ENCODE measurements around the gene ITGA5.

Gene ITGA5

GRCh38 chr12:54370171-54370730 is 48.8 kb downstream of the ITGA5 start:
- H3K36me3 ChIP-seq (ENCODE audit: control insufficient read depth, insufficient read depth, low read length) = no peaks in the 10 kb centered on the region
- DNase-seq (ENCODE audit: extremely low read depth, insufficient read length) = no peak
- H3K27me3 ChIP-seq (replicated peaks; ENCODE audit: control insufficient read depth, insufficient read depth, low read length) = no peaks in the 10 kb centered on the region
- TF ChIP-seq CTCF (IDR thresholded peaks at IDR 0.05; ENCODE audit: insufficient read depth, low read length, poor library complexity, severe bottlenecking) = peak; percentile 20
- H3K4me3 ChIP-seq (replicated peaks; ENCODE audit: low read depth, low read length) = no peak overlapping the region

GRCh38 chr12:54369597-54370131 is 49.4 kb downstream of the ITGA5 start:
- Histone ChIP-seq H3K36me3 (ENCODE audit: control insufficient read depth, insufficient read depth, low read length) (no peaks in the 10 kb centered on the region), H3K4me3 (replicated peaks; ENCODE audit: low read depth, low read length) (no peak overlapping the region), H3K27me3 (replicated peaks; ENCODE audit: control insufficient read depth, insufficient read depth, low read length) (no peaks in the 10 kb centered on the region)
- TF ChIP-seq CTCF (IDR thresholded peaks at IDR 0.05; ENCODE audit: insufficient read depth, low read length, poor library complexity, severe bottlenecking) = no peak
- no peak for DNase-seq (ENCODE audit: extremely low read depth, insufficient read length)

GRCh38 chr12:54368709-54369596 is 50.1 kb downstream of the ITGA5 start:
- peak; percentile 61 for DNase-seq (ENCODE audit: extremely low read depth, insufficient read length)
- H3K36me3 ChIP-seq (ENCODE audit: control insufficient read depth, insufficient read depth, low read length) = no peaks in the 10 kb centered on the region
- no peak overlapping the region for H3K4me3 ChIP-seq (replicated peaks; ENCODE audit: low read depth, low read length)
- H3K27me3 ChIP-seq (replicated peaks; ENCODE audit: control insufficient read depth, insufficient read depth, low read length) = no peaks in the 10 kb centered on the region
- peak; percentile 96 for TF ChIP-seq CTCF (IDR thresholded peaks at IDR 0.05; ENCODE audit: insufficient read depth, low read length, poor library complexity, severe bottlenecking)

GRCh38 chr12:54368025-54368708 is 50.9 kb downstream of the ITGA5 start:
- no peaks in the 10 kb centered on the region for H3K36me3 ChIP-seq (ENCODE audit: control insufficient read depth, insufficient read depth, low read length)
- DNase-seq (ENCODE audit: extremely low read depth, insufficient read length) = no peak
- no peaks in the 10 kb centered on the region for H3K27me3 ChIP-seq (replicated peaks; ENCODE audit: control insufficient read depth, insufficient read depth, low read length)
- TF ChIP-seq CTCF (IDR thresholded peaks at IDR 0.05; ENCODE audit: insufficient read depth, low read length, poor library complexity, severe bottlenecking) = no peak
- H3K4me3 ChIP-seq (replicated peaks; ENCODE audit: low read depth, low read length) = no peak overlapping the region

GRCh38 chr12:54364413-54364812 is 54.7 kb downstream of the ITGA5 start, which contains the start of gene GPR84:
Gene GPR84 (minus strand): TSS chr12:54364486. CDS start chr12:54363851, 635 bp downstream.
- H3K27me3 ChIP-seq (replicated peaks; ENCODE audit: control insufficient read depth, insufficient read depth, low read length) = no peaks in the 10 kb centered on the region
- H3K4me3 ChIP-seq (replicated peaks; ENCODE audit: low read depth, low read length) = peak within 1 kb of the TSS; percentile 29; the same call in 1 of the 2 replicates
- TF ChIP-seq CTCF (IDR thresholded peaks at IDR 0.05; ENCODE audit: insufficient read depth, low read length, poor library complexity, severe bottlenecking) = no peak
- no peaks in the 10 kb centered on the region for H3K36me3 ChIP-seq (ENCODE audit: control insufficient read depth, insufficient read depth, low read length)
- DNase-seq (ENCODE audit: extremely low read depth, insufficient read length) = no peak

Data from GM06990 (cell line).